Measurements from ENCODE around the gene RPL36.

The RPL36 gene

GRCh38 chr19:5683177-5683886, 6.8 kb upstream of the RPL36 start:
- Histone ChIP-seq H3K4me2 (ENCODE audit: low read depth, low read length, poor library complexity, severe bottlenecking) (no peak overlapping the region), H4K20me1 (ENCODE audit: low read depth, low read length) (no peaks in the 10 kb centered on the region), H3K4me3 (ENCODE audit: insufficient read depth, low read length, poor library complexity, severe bottlenecking) (no peak overlapping the region), H3F3A (ENCODE audit: insufficient read depth) (peaks cover 5% of the 10 kb centered on the region; the same call in 1 of the 2 replicates), H3K9me3 (ENCODE audit: insufficient read depth, low read length) (no peaks in the 10 kb centered on the region), H3K79me2 (ENCODE audit: insufficient read depth, low read length) (peaks cover 7% of the 10 kb centered on the region), H3K27me3 (ENCODE audit: low read length) (no peaks in the 10 kb centered on the region), H3K9ac (ENCODE audit: low read length) (no peak overlapping the region), H3K36me3 (ENCODE audit: low read length) (no peaks in the 10 kb centered on the region), H2AFZ (ENCODE audit: low read depth, low read length, severe bottlenecking) (no peak overlapping the region), H3K27ac (ENCODE audit: low read depth, low read length) (no peak overlapping the region), H3K9me2 (replicated peaks; ENCODE audit: insufficient read depth, low read length) (no peaks in the 10 kb centered on the region)
- TF ChIP-seq EZH2phosphoT487 (conservative IDR thresholded peaks at IDR 0.05; ENCODE audit: low read length) (no peak), CTCF (IDR thresholded peaks at IDR 0.05; ENCODE audit: insufficient read depth, low read length, poor library complexity, severe bottlenecking) (no peak)

- Histone ChIP-seq H3K9me3 (ENCODE audit: insufficient read depth, low read length) (no peaks in the 10 kb centered on the region), H3K9me2 (replicated peaks; ENCODE audit: insufficient read depth, low read length) (no peaks in the 10 kb centered on the region)
These were observed 5.2 kb upstream of the RPL36 start for GRCh38 chr19:5684694-5685430.

GRCh38 chr19:5686326-5686646, 3.8 kb upstream of the RPL36 start:
- Histone ChIP-seq H3K4me3 (ENCODE audit: insufficient read depth, low read length, poor library complexity, severe bottlenecking) (peak overlapping the region; percentile 62), H4K20me1 (ENCODE audit: low read depth, low read length) (no peaks in the 10 kb centered on the region), H3K9me2 (replicated peaks; ENCODE audit: insufficient read depth, low read length) (no peaks in the 10 kb centered on the region), H3F3A (ENCODE audit: insufficient read depth) (peaks cover 21% of the 10 kb centered on the region), H3K27me3 (ENCODE audit: low read length) (no peaks in the 10 kb centered on the region), H3K79me2 (ENCODE audit: insufficient read depth, low read length) (peaks cover 12% of the 10 kb centered on the region), H3K9me3 (ENCODE audit: insufficient read depth, low read length) (no peaks in the 10 kb centered on the region), H3K9ac (ENCODE audit: low read length) (peak overlapping the region; percentile 65), H3K27ac (ENCODE audit: low read depth, low read length) (peak overlapping the region; percentile 58; the same call in 1 of the 2 replicates), H3K4me2 (ENCODE audit: low read depth, low read length, poor library complexity, severe bottlenecking) (peak overlapping the region; percentile 75), H3K36me3 (ENCODE audit: low read length) (no peaks in the 10 kb centered on the region; the same call in 1 of the 2 replicates), H2AFZ (ENCODE audit: low read depth, low read length, severe bottlenecking) (peak overlapping the region; percentile 85)
- TF ChIP-seq EZH2phosphoT487 (conservative IDR thresholded peaks at IDR 0.05; ENCODE audit: low read length): no peak
- no peak for TF ChIP-seq CTCF (IDR thresholded peaks at IDR 0.05; ENCODE audit: insufficient read depth, low read length, poor library complexity, severe bottlenecking)

More at GRCh38 chr19:5684694-5685430, 5.2 kb upstream of the RPL36 start:
- H3F3A ChIP-seq (ENCODE audit: insufficient read depth): peaks cover 10% of the 10 kb centered on the region; the same call in 1 of the 2 replicates
- no peaks in the 10 kb centered on the region for H3K36me3 ChIP-seq (ENCODE audit: low read length)
- H3K9ac ChIP-seq (ENCODE audit: low read length): no peak overlapping the region
- H4K20me1 ChIP-seq (ENCODE audit: low read depth, low read length): no peaks in the 10 kb centered on the region
- no peak overlapping the region for H3K4me3 ChIP-seq (ENCODE audit: insufficient read depth, low read length, poor library complexity, severe bottlenecking)
- H2AFZ ChIP-seq (ENCODE audit: low read depth, low read length, severe bottlenecking): no peak overlapping the region
- H3K27ac ChIP-seq (ENCODE audit: low read depth, low read length): no peak overlapping the region
- H3K4me2 ChIP-seq (ENCODE audit: low read depth, low read length, poor library complexity, severe bottlenecking): no peak overlapping the region
- no peak for TF ChIP-seq EZH2phosphoT487 (conservative IDR thresholded peaks at IDR 0.05; ENCODE audit: low read length)
- TF ChIP-seq CTCF (IDR thresholded peaks at IDR 0.05; ENCODE audit: insufficient read depth, low read length, poor library complexity, severe bottlenecking): no peak
- no peaks in the 10 kb centered on the region for H3K27me3 ChIP-seq (ENCODE audit: low read length)
- H3K79me2 ChIP-seq (ENCODE audit: insufficient read depth, low read length): peaks cover 3% of the 10 kb centered on the region
